ENCODE measurements around the gene SYNPO2. TPM values are rescaled to one million over a fixed set of nuclear protein-coding genes. Genes with fewer than 3 reads are reported as not detected.
A peak's percentile ranks its signal among the peaks of the same experiment; 100 is the strongest.
"Not testable (repeated sequence)": the region's sequence is repeated elsewhere in the genome, so short reads cannot be mapped to it uniquely, and the experiment has no call there.

The SYNPO2 gene
- total RNA-seq, 1 donor from 2014 or later, result 0.09 TPM

GRCh38 chr4:119057417-119057816 is 168.8 kb downstream of the SYNPO2 start:
- Histone ChIP-seq H3K4me3 (no peak overlapping the region), H3K4me2 (no peak overlapping the region), H3K4me1 (no peaks in the 10 kb centered on the region), H2AFZ (replicated peaks) (no peak overlapping the region), H4K20me1 (ENCODE audit: low read depth) (no peaks in the 10 kb centered on the region), H3K9me3 (ENCODE audit: low read depth) (no peaks in the 10 kb centered on the region), H3K79me2 (ENCODE audit: low read depth) (no peaks in the 10 kb centered on the region), H3F3A (ENCODE audit: low read depth) (no peaks in the 10 kb centered on the region), H3K36me3 (no peaks in the 10 kb centered on the region), H3K27ac (no peak overlapping the region), H3K9ac (no peak overlapping the region), H3K27me3 (no peaks in the 10 kb centered on the region)
- H3K36me3 Mint-ChIP-seq, result no peaks in the 10 kb centered on the region
- peaks cover 2% of the 10 kb centered on the region for H3K27me3 Mint-ChIP-seq (ENCODE audit: insufficient read depth, low read depth)
- DNase-seq (ENCODE audit: low spot score), result no peak
- no peak overlapping the region for H3K27ac Mint-ChIP-seq
- no peak for TF ChIP-seq EZH2phosphoT487 (IDR thresholded peaks at IDR 0.05)
- no peak for TF ChIP-seq CTCF (IDR thresholded peaks at IDR 0.05)
- no peak for TF ChIP-seq EZH2 (IDR thresholded peaks at IDR 0.05)
- no peak overlapping the region for H3K4me3 Mint-ChIP-seq
- no peaks in the 10 kb centered on the region for H3K9me3 Mint-ChIP-seq
- no peaks in the 10 kb centered on the region for H3K4me1 Mint-ChIP-seq

GRCh38 chr4:119059221-119059620 is 170.6 kb downstream of the SYNPO2 start:
- H3K27me3 Mint-ChIP-seq (ENCODE audit: insufficient read depth, low read depth), result peaks cover 2% of the 10 kb centered on the region
- Histone ChIP-seq H4K20me1 (ENCODE audit: low read depth) (no peaks in the 10 kb centered on the region), H3K4me2 (no peak overlapping the region), H2AFZ (replicated peaks) (no peak overlapping the region), H3F3A (ENCODE audit: low read depth) (no peaks in the 10 kb centered on the region), H3K27ac (no peak overlapping the region), H3K9ac (no peak overlapping the region), H3K4me3 (no peak overlapping the region), H3K79me2 (ENCODE audit: low read depth) (no peaks in the 10 kb centered on the region), H3K4me1 (no peaks in the 10 kb centered on the region), H3K36me3 (no peaks in the 10 kb centered on the region), H3K9me3 (ENCODE audit: low read depth) (no peaks in the 10 kb centered on the region), H3K27me3 (no peaks in the 10 kb centered on the region)
- H3K4me1 Mint-ChIP-seq, result no peaks in the 10 kb centered on the region
- H3K36me3 Mint-ChIP-seq, result no peaks in the 10 kb centered on the region
- no peak overlapping the region for H3K27ac Mint-ChIP-seq
- no peaks in the 10 kb centered on the region for H3K9me3 Mint-ChIP-seq
- TF ChIP-seq EZH2phosphoT487 (IDR thresholded peaks at IDR 0.05) (no peak), CTCF (IDR thresholded peaks at IDR 0.05) (no peak), EZH2 (IDR thresholded peaks at IDR 0.05) (no peak)
- DNase-seq (ENCODE audit: low spot score), result no peak
- no peak overlapping the region for H3K4me3 Mint-ChIP-seq

GRCh38 chr4:119067125-119067524 is 178.5 kb downstream of the SYNPO2 start:
- not testable (repeated sequence) for H3K79me2 ChIP-seq (ENCODE audit: low read depth); H3K27ac Mint-ChIP-seq; H3K36me3 ChIP-seq; H3K4me2 ChIP-seq; DNase-seq (ENCODE audit: low spot score); H3K9ac ChIP-seq; H3K36me3 Mint-ChIP-seq; H3K9me3 ChIP-seq (ENCODE audit: low read depth); H3F3A ChIP-seq (ENCODE audit: low read depth); H2AFZ ChIP-seq (replicated peaks); H3K4me1 ChIP-seq; H4K20me1 ChIP-seq (ENCODE audit: low read depth); H3K27ac ChIP-seq; H3K27me3 Mint-ChIP-seq (ENCODE audit: insufficient read depth, low read depth)
- Mint-ChIP-seq H3K4me3 (peak overlapping the region; percentile 75), H3K9me3 (peaks cover 13% of the 10 kb centered on the region), H3K4me1 (peaks cover 10% of the 10 kb centered on the region)
- Histone ChIP-seq H3K4me3 (peak overlapping the region; percentile 28), H3K27me3 (peaks cover 10% of the 10 kb centered on the region)

- not testable (repeated sequence) for H3K36me3 Mint-ChIP-seq; H3K36me3 ChIP-seq; H3K4me1 ChIP-seq; H3K9ac ChIP-seq; H3K79me2 ChIP-seq (ENCODE audit: low read depth); H3K9me3 ChIP-seq (ENCODE audit: low read depth); H4K20me1 ChIP-seq (ENCODE audit: low read depth); H3F3A ChIP-seq (ENCODE audit: low read depth); H3K27me3 Mint-ChIP-seq (ENCODE audit: insufficient read depth, low read depth); H3K27ac ChIP-seq; DNase-seq (ENCODE audit: low spot score)
- peak overlapping the region; percentile 80 for H3K4me2 ChIP-seq
- H3K4me3 ChIP-seq, result peak overlapping the region; percentile 51
- Mint-ChIP-seq H3K9me3 (peaks cover 13% of the 10 kb centered on the region), H3K4me3 (peak overlapping the region; percentile 78), H3K27ac (peak overlapping the region; percentile 29), H3K4me1 (peaks cover 10% of the 10 kb centered on the region)
- peak overlapping the region; percentile 79 for H2AFZ ChIP-seq (replicated peaks)
- peaks cover 10% of the 10 kb centered on the region for H3K27me3 ChIP-seq
Measured at GRCh38 chr4:119067670-119068360, 179.2 kb downstream of the SYNPO2 start.
